Brain microvascular endothelial cell (primary cell): ENCODE measurements around the gene MRS2.

Source experiments
- DNase-seq: peaks from one replicate; pipeline ENCODE4 v3.0.0-alpha.2; 2020
- H3K27ac ChIP-seq: fragments of 250-450 bp; sonication (Bioruptor Pico); 2 replicates; pipeline ENCODE4 v1.5.1; 2020; ENCODE audit warnings: mild to moderate bottlenecking, moderate library complexity
- H3K27me3 ChIP-seq: fragments of 250-450 bp; sonication (Bioruptor Pico); replicated peaks from 2 replicates; pipeline ENCODE4 v1.5.1; 2020; ENCODE audit warnings: mild to moderate bottlenecking
- H3K36me3 ChIP-seq: fragments of 250-450 bp; sonication (Bioruptor Pico); replicated peaks from 2 replicates; pipeline ENCODE4 v1.5.1; 2020; ENCODE audit warnings: mild to moderate bottlenecking
- H3K4me3 ChIP-seq: 2 replicates; pipeline ENCODE4 v1.5.1; 2011; ENCODE audit warnings: low read depth, mild to moderate bottlenecking, control low read depth, low read length, moderate library complexity
- CTCF ChIP-seq: IDR thresholded peaks from 2 replicates; pipeline ENCODE4 v1.5.1; 2011; ENCODE audit warnings: low read depth, mild to moderate bottlenecking, moderate library complexity, low read length, control low read depth, inconsistent platforms; ENCODE audit errors: missing control alignments
- in situ Hi-C: cut with HindIII; loops from 2 replicates; pipeline ENCODE4 v1.10.0; 2017; ENCODE audit warnings: low sequenced_read_pairs, low pct_ligation_motif_present

The MRS2 gene

GRCh38 chr6:24445704-24446103 is 43.0 kb downstream of the MRS2 start:
- Histone ChIP-seq H3K27me3 (no peaks in the 10 kb centered on the region), H3K4me3 (no peak overlapping the region), H3K27ac (no peak overlapping the region), H3K36me3 (no peaks in the 10 kb centered on the region)
- TF ChIP-seq CTCF = no peak
- in situ Hi-C loops = no loop called here
- no peak for DNase-seq

- Histone ChIP-seq H3K27ac (no peak overlapping the region), H3K36me3 (no peaks in the 10 kb centered on the region), H3K27me3 (no peaks in the 10 kb centered on the region), H3K4me3 (no peak overlapping the region)
- no peak for DNase-seq
- in situ Hi-C loops = no loop called here
- no peak for TF ChIP-seq CTCF
These were observed 43.9 kb downstream of the MRS2 start for GRCh38 chr6:24446670-24447069.

- no peaks in the 10 kb centered on the region for H3K36me3 ChIP-seq
- H3K27me3 ChIP-seq = no peaks in the 10 kb centered on the region
- H3K4me3 ChIP-seq = no peak overlapping the region
- no peak overlapping the region for H3K27ac ChIP-seq
- in situ Hi-C loops = no loop called here
- no peak for TF ChIP-seq CTCF
- no peak for DNase-seq
These were observed 45.7 kb downstream of the MRS2 start for GRCh38 chr6:24448396-24448795.

DNA sequence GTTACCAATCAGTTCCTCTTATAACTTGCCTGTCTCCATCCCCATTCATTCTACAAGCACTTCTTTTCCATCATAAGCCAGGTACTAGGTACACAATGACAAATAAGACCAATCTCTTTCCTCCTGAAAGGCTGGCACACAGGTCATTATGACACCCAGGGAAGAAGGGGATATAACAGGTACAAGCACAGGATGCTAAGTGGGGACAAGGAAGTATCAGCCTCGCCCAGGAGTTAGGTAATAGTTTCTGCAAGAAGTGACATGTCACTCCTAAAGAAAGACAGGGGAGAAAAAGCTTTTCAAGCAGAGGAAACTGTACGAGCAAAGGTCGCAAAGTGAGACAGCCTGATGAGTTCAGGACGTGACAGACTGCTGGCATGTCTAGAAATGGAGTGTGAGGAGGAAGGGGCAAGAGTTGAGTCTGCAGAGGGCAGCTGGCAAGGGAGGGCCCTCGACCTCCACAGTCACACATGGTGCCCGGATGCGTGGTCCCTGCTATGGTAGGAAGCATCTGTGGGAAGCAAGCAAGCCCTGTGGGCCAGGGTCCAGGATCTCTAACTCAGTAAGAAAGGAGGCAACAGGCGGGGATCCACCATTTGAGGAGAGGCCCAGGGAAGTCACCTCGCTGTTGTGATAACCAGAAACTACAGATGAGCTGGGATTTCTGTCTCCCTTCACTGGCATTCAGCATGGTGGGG is 46.2 kb downstream of the MRS2 start:
- Histone ChIP-seq H3K27me3 (no peaks in the 10 kb centered on the region), H3K27ac (no peak overlapping the region), H3K4me3 (no peak overlapping the region), H3K36me3 (no peaks in the 10 kb centered on the region)
- in situ Hi-C loops = no loop called here
- DNase-seq = no peak
- TF ChIP-seq CTCF = no peak

DNA sequence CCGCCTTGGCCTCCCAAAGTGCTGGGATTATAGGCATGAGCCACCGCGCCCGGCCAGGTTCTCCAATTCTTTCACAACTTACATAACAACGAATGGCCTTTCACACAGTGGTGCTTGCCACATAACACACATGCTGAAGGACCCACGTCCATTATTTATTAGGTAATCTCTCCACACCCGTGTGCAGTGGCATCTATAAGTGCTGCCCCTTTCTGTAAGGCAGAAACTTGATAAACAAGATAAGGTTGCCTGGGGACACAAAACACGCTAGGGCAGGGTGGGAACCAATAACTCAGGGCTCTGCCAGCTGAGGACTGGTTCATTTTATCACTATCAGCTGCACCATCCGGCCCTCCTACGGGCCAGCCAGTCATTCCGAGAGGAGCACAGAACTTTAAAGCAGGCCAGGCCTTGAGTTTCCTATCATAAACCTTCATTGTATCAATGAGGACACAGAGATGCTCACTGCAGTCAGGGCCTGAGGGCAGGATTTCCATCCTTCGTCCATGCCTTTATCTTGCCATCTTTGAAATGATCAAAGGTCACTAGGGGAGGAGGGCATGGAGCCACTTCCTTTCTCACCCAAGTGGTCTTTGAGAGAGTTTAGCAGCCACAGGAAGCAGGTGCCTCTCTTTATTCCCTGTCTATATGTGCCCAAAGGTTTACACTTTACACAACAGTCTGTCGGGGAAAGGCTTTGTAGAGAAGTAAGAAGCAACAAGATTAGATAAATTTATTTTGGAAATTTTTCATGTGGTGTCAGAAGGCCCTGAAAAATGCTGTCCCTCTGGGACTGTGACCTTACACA is 49.0 kb downstream of the MRS2 start:
- Histone ChIP-seq H3K36me3 (no peaks in the 10 kb centered on the region), H3K27me3 (no peaks in the 10 kb centered on the region), H3K27ac (no peak overlapping the region), H3K4me3 (no peak overlapping the region)
- in situ Hi-C loops = no loop called here
- no peak for DNase-seq
- TF ChIP-seq CTCF = no peak
